GM19238 (cell line): Measurements from ENCODE around the gene MKX.
"Not testable (repeated sequence)": the region's sequence is repeated elsewhere in the genome, so short reads cannot be mapped to it uniquely, and the experiment has no call there.

Source experiments
- DNase-seq: peaks from one replicate; pipeline ENCODE4 v3.0.0; 2011; ENCODE audit warnings: low spot score; ENCODE audit not compliant: insufficient read length

The MKX gene

GRCh38 chr10:27695088-27695487 lies 50.5 kb downstream of the MKX start:
- DNase-seq, result no peak

DNA sequence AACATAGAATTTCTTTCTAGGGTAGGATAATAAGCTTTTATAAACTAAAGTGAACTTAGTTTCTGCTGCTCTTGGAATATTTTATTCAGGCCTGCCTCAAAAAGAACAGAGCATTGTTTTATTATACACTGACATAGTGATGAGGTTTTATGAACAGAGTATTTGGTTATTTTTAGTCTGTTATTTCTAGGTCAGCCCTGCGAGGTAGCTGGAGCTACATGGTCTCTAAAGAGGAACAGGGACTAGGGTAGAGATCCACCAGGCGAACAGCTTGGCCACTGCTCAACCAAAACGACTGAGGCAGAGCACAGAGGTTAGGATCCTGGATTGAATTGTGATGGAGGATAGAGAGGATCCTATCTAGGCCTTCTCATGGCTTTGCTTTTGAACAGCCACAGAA lies 53.0 kb downstream of the MKX start:
- no peak for DNase-seq

- no peak for DNase-seq
These were observed 56.6 kb downstream of the MKX start for GRCh38 chr10:27688991-27689390.

DNA sequence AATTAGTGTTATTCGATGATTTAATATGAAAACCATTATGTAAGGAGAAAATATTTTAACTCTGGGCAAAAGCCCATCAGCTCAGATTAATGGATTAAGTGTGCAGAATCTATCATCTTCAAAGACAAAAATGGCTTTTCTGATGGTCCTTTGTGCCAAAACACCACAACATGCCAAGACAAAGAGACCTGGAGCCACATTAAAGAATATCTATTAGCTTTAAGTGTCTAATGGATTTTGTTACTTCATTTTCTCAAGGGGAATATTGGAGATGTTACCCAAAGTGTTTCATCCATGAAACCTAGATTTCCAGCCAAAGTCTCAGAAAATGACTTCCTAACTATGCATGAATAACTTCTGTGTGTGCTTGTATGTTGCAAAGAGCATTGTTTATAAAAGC lies 57.3 kb downstream of the MKX start:
- DNase-seq, result no peak

DNA sequence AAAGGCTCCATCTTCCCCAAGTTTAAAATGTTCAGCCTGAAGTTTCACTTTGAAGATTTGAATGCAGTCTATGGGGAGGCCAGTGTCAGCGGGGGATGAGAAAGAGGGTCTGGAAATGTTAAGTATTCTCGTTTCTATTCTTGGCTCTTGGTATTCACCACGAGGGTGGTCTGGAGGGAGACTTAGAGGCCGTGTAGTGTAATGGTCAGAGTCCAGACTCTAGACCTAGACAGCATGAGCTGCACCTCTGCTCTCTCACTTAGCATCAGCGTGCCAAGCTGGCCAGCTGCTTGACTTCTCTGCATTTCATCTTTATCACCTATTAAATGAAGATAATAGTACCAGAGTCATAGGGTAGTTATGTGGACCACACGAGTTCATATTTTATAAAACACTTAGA lies 57.9 kb downstream of the MKX start:
- no peak for DNase-seq

- no peak for DNase-seq
These were observed 58.3 kb downstream of the MKX start for GRCh38 chr10:27687326-27687725.

- DNase-seq, result no peak
These were observed 59.9 kb downstream of the MKX start for GRCh38 chr10:27685681-27686080.

- DNase-seq, result no peak
These were observed 62.4 kb downstream of the MKX start for GRCh38 chr10:27683226-27683625.

GRCh38 chr10:27681795-27682194 lies 63.8 kb downstream of the MKX start:
- DNase-seq, result not testable (repeated sequence)

DNA sequence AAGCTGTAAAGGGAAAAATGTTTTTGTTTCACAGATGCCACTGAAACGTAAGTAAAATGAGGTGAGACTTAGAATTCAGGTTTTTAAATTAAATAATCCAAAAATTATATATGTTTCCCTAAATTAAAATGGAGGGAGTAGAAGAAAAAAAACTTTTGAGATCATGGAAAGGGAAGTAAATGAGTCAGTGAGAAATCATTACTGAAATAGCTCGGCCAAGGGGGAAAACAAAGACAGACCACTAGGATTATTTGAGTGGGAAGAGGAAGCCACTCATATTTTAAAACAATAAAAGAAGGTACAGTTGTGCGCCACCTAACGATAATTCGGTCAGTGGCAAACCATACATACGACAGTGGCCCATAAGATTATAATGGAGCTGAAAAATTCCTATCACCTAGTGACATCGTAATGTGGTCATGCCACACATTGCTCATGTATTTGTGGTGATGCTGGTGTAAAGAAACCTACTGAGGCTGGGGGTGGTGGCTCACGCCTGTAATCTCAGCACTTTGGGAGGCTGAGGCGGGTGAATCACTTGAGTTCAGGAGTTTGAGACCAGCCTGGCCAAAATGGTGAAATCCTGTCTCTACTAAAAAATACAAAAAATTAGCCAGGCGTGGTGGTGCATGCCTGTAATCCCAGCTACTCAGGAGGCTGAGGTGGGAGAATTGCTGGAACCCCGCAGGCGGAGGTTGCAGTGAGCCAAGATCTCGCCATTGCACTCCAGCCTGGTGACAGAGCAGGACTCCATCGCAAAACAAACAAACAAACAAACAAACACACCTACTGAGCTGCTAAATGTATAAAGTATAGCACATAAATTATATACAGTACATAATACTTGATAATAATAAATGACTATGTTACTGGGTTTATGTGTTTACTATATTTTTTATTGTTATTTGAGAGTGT lies 64.7 kb downstream of the MKX start:
- DNase-seq, result no peak

GRCh38 chr10:27680006-27680557 lies 65.5 kb downstream of the MKX start:
- DNase-seq, result no peak

GRCh38 chr10:27679369-27679912 lies 66.2 kb downstream of the MKX start:
- DNase-seq, result no peak

GRCh38 chr10:27678166-27678565 lies 67.5 kb downstream of the MKX start:
- DNase-seq, result no peak

- no peak for DNase-seq
These were observed 72.6 kb downstream of the MKX start for GRCh38 chr10:27673065-27673464.

DNA sequence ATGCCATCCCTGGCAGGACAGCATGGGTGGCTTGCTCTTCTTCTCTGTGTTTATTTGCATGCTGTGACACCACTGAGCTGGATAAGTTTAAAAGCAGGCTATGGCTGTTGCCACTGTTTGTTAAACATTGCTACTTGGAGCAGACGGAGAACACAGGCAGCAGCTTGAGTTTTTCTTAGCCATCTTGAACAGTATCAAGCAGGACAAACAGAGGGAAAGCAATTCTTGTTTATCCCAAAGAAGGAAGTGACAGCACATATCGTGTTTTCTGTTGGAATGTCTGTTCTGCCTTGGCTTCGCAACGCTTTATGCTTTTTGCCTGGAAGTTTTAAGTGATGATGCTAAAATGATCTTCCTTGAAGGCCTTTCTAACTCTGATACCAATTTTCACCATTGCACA lies 73.8 kb downstream of the MKX start:
- no peak for DNase-seq

- DNase-seq, result no peak
These were observed 81.2 kb downstream of the MKX start for GRCh38 chr10:27664461-27664860.

DNA sequence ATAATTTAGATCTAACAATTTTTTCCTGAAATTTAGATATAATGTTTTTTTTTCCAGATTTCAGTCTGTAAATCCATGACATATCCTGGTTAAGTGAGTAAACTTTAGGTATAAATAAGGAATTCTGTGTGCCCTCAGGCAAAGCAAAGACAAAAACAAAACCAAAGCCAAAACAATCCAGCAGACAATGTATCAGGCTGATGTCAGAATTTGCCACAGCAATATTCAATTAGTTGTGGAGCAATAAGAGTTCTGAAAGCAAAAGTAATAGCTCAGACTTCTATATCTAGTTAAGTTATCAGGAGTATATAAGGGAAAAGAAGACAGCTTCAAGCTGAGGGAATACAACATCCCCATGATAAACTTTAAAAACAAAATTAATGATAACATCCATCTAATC lies 82.0 kb downstream of the MKX start:
- no peak for DNase-seq

DNA sequence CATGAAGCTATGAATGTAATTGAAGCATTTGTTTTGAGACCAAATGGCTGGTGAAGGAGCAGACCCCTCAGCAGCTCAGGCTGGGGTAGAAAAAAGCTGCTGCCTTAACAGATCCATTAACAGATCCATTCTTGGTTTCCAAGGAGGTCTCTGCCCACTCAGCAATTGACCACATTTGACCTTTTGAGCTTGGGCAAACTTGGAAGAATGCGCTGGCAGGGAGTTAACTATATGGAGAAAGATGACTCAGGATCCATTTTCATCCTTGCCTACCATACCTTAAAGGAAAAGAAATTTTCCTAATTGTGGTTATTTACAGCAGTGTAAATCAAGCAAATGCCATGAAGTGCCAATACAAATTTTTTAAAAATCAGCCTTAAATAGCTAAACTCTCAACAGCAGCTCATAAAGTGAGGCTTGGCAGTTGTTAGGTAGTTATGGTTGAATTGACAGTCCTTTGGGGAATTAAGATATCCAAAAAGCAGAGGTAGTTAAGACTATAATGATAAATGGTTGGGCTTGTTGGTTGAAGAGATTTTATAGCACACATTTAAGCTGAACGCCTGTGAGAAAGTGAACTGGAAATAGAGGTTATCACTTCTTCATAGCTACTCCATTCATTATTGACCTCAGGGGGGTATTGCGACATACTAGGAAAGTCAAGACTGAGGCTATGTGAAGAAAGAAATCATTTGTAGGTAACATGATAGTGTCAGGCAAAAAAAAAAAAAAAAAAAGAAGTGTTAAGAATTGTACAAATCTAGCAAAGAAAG lies 83.9 kb downstream of the MKX start:
- DNase-seq, result no peak

GRCh38 chr10:27660711-27661110 lies 84.9 kb downstream of the MKX start:
- no peak for DNase-seq

- no peak for DNase-seq
These were observed 85.4 kb downstream of the MKX start for GRCh38 chr10:27660268-27660667.

DNA sequence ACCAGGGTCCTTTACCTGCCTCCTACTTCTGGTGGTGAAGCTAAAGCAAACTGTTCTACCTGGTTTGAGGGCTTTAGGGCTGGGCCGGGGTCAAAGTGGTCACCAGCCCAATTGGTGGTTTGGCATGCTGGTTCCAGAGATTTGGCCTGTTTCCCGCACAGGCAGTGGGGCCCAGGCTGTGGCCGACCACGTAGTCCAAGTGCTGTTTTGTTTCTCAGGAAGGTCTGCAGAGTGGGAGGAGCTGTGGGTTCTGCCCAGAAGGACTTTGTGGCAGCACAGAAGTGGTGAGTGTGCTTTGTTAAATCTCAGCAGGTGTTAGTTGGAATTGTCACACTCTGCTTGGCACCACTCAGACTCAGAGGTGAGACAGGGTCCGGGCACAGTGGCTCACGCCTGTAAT lies 85.8 kb downstream of the MKX start:
- no peak for DNase-seq

- DNase-seq, result no peak
These were observed 86.8 kb downstream of the MKX start for GRCh38 chr10:27658788-27659187.
